Activated CD4-positive, alpha-beta T cell treated with anti-CD3 and anti-CD28 coated beads for 48 hours (primary cell): ENCODE measurements around the gene PCNP.
"Not testable (repeated sequence)": the region's sequence is repeated elsewhere in the genome, so short reads cannot be mapped to it uniquely, and the experiment has no call there.

ENCODE experiments used
- DNase-seq: peaks from one replicate; pipeline ENCODE4 v3.0.0-alpha.2; 2020

The PCNP gene

DNA sequence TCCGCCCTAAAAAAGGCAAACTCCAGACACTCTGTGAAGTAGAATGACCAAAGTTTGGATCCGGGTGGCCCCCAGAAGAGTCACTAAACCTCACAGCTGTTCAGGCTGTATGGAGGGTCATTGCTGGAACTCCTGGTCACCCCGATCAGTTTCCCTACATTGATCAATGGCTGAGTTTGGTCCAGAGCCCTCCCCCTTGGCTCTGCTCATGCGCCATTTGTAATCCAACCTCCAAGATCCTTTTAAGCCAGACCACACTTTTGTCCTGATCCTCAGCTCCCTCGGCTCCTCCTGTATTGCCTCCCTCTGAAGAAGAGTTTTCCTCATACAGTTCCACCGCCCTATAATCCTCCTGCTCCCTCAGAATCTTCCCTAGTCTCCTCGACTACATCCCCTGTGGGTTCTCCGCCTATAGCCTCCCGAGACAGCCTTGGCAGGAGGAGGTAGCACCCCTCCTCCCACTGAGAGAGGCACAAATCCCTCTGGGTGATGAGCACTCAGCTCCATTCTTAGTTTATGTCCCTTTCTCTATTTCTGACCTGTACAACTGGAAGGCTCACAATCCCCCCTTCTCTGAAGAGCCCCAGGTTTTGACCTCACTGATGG, 60.7 kb downstream of the PCNP start:
- no peak for DNase-seq

DNA sequence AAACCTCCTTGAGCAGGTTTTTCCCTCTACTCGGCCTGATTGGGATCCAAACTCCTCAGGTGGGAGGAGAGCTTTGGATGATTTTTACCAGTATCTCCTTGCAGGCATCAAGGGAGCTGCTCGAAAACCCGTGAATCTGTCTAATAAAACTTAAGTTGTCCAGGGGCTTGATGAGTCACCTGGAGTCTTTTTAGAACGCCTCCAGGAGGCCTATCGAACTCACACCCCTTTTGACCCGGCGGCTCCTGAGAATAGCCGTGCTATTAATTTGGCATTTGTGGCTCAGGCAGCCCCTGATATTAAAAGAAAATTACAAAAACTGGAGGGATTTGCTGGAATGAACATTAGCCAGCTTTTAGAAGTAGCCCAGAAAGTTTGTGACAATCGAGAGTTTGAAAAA, 61.4 kb downstream of the PCNP start:
- DNase-seq, result no peak

DNA sequence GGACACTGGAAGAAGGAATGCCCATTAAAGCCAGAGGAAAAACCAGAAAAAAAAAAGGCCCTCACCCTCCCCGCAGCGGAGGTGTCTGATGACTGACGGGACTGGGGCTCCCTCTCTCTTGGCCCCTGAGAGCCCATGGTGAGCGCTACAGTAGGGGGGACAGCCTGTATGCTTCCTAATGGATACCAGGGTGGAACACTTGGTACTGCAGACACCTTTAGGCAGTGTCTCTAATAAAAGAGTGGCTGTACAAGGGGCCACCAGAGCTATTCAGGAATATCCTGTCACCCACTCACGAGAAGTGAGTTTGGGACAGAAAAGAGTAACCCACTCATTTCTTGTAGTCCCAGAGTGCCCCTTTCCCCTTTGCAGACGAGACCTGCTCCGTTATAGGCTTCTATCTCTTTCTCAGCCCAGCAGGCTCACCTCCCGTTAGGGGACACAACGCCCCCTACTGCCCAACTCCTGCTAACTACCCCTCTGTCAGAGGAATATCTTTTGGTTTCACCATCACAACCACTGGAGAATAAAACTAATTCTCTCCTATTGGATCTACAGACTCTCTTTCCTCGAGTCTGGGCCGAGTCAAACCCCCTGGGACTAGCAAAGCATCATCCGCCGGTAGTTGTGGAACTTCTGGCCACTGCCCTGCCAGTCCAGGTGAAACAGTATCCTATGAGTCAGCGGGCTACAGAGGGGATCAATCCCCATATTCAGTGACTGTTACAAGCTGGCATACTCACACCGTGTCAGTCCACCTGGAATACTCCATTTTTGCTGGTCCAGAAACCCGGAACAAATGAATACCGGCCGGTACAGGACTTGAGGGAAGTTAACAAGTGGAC, 62.2 kb downstream of the PCNP start:
- DNase-seq, result peak; percentile 86

DNA sequence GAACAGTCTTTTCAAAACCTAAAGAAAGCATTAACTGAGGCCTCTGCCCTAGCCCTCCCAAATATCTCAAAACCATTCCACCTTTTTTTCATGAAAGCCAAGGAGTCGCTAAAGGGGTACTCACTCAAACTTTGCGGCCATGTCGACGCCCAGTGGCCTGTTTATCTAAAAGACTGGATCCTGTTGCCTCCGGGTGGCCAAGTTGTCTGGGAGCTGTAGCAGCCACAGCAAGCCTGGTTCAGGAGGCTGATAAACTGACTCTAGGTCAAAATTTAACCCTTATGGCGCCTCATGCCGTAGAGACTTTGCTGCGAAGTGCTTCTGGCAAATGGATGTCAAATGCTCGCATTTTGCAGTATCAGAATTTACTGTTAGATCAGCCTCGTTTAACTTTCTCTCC, 63.5 kb downstream of the PCNP start:
- DNase-seq, result no peak

DNA sequence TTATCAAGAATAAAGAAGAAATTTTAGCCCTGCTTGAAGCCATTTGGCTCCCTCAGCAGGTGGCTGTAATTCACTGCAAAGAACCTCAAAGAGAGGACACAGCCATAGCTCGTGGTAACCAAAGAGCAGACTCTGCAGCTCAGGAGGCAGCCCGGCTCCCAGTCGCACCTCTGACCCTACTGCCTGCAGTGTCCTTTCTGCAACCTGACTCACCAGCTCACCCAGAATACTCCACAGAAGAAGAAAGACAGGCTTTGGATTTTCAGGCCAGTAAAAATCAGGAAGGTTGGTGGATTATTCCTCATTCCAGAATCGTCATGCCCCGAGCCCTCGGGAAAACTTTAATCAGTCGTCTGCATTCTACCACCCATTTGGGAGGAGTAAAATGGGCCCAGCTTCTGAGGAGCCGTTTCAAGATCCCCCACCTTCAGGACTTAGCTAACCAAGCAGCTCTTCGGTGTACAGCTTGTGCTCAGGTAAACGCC, 64.3 kb downstream of the PCNP start:
- DNase-seq, result no peak

DNA sequence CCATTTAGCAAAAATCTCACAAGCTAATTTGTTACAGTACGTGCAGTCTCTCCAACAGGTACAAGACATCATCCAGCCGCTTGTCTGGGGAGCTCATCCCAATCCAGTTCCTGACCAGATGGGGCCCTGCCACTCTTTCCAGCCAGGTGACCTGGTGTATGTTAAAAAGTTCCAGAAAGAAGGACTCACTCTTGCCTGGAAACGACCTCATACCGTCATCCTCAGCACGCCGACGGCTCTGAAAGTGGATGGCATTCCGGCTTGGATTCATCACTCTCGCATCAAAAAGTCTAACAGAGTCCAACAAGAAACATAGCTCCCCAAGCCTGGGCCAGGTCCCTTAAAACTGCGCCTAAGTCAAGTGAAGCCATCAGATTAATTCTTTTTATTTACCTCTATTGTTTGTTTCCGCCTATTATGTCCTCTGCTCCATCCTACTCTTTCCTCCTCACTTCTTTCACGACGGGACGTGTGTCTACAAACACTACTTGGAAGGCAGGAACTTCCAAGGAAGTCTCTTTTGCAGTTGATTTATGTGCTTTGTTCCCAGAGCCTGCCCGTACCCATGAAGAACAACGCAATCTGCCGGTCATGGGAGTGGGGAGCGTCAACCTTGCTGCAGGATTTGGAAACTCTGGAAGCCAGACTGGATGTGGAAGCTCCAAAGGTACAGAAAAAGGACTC, 65.4 kb downstream of the PCNP start:
- no peak for DNase-seq

DNA sequence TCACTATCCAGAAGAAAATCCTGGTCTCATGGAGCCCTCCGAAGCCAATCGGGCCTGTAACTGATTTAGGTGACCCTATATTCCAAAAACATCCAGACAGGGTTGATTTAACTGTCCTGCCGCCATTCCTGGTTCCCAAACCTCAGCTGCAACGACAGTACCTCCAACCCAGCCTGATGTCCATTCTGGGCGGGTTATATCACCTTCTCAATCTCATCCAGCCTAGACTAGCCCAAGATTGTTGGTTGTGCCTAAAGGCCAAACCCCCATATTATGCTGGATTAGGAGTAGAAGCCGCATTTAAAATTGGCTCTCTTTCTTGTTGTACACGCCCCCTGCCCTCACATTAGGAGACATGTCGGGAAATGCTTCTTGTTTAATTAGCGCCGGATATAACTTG, 66.3 kb downstream of the PCNP start:
- DNase-seq, result no peak

DNA sequence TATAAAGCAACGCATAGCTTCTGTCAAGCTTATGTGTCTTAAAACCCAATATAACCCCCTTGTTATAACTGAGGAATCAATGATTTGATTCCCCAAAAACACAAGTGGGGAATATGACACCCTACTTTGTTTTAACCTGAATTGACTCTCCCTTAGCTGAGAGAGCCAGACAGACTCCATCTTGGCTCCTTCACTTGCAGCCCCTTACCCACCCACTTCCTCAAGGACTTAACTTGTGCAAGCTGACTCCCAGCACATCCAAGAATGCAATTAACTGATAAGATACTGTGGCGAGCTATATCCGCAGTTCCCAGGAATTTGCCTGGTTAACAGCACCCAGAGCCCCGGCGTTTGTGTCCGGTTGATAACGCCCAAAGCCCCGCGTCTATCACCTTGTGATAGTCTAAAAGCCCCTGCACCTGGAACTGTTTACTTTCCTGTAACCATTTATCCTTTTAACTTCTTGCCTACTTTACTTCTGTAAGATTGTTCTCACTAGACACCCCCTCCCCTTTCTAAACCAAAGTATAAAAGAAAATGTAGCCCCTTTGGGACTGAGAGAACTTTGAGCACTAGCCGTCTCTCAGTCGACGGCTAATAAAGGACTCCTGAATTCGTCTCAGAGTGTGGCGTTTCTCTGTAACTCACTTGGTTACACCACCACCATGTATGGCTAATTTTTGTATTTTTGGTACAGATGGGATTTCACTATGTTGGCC, 67.6 kb downstream of the PCNP start:
- DNase-seq, result not testable (repeated sequence)

DNA sequence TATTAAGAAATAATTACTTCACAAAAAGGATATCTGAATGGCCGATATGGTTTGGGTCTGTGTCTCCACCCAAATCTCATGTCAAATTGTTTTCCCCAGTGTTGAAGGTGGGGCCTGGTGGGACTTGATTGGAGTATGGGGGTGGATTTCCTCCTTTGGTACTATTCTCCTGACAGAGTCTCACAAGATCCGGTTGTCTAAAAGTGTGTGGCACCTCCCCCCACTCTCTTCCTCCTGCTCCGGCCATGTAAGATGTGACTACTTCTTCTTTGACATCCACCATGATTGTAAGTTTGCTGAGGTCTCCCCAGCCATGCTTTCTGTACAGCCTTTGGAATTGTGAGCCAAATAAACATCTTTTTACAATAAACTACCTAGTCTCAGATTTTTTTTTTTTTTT, 68.5 kb downstream of the PCNP start:
- no peak for DNase-seq

DNA sequence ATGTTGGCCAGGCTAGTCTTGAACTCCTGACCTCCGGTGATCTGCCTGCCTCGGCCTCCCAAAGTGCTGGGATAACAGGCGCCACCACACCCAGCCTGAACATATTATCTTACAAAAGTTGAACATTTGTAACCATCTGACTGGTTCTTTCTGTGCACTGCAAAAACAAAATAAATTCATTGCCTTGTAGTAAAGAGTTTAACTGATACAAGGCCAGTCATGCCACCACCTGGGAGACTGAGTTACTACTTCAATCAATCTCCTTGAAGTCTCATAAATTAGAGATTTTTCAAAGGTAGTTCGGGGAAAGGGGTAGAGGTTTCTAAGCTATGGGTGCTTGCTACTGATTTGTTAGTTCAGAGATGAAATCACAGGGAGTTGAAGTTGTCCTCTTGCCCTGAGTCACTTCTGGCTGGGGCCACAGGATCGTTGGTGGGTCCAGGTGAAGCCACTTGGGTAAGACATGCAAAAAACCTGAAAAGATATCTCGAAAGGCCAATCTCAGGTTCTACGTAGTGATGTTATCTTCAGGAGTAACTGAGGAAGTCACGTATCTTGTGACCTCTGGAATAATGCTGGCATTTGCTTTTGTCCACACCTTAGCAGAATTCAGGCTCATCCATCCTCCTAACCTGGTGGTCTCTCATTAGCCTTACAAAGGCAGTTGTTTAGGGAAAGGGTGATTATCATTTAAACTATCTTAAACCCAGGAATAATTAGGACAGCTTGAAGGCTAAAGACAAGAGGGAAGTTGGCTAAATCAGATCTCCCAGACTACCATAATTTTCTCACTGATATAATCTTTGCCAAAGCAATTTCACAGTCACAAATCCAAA, 69.2 kb downstream of the PCNP start:
- no peak for DNase-seq
